Spinal cord (tissue), 10 donors: ENCODE data around the gene PHACTR3. TPM values are rescaled to one million over a fixed set of nuclear protein-coding genes. Genes with fewer than 3 reads are reported as not detected.

ENCODE experiments used
- DNase-seq, 6 donors: peaks; one replicate each; pipeline versions ENCODE4 v3.0.0 to v3.0.0-alpha.2; 2013 to 2015; ENCODE audit warnings: low spot score in 6 of 6, low read depth in 4 of 6
- H3K27ac ChIP-seq: one replicate; pipeline ENCODE4 v1.5.1; 2013; ENCODE audit warnings: low read depth, low read length, control low read depth
- H3K27me3 ChIP-seq: one replicate; pipeline ENCODE4 v1.6.1; 2013; ENCODE audit warnings: low read length; ENCODE audit not compliant: control insufficient read depth, insufficient read depth
- H3K36me3 ChIP-seq: one replicate; pipeline ENCODE4 v1.6.1; 2013; ENCODE audit warnings: low read length; ENCODE audit not compliant: control insufficient read depth, insufficient read depth
- H3K4me1 ChIP-seq: one replicate; pipeline ENCODE4 v1.6.1; 2013; ENCODE audit warnings: low read length; ENCODE audit not compliant: control insufficient read depth, insufficient read depth
- H3K4me3 ChIP-seq: one replicate; pipeline ENCODE4 v1.5.1; 2013; ENCODE audit warnings: low read depth, low read length, control low read depth
- H3K9me3 ChIP-seq: one replicate; pipeline ENCODE4 v1.6.1; 2013; ENCODE audit warnings: low read length; ENCODE audit not compliant: control insufficient read depth, insufficient read depth
- WGBS: methylation state at CpG from one replicate; pipeline ENCODE4 v1.1.5; 2013; ENCODE audit warnings: missing lambda C conversion rate; ENCODE audit not compliant: insufficient coverage; 5-methylcytosine and 5-hydroxymethylcytosine counted together
- polyA plus RNA-seq, 2 donors: library from polyadenylated mRNA; unstranded; fragments of 120-200 nt; gene quantifications; one replicate each; pipeline ENCODE4 v1.2.1, GENCODE V29; 2013; ENCODE audit not compliant: insufficient read length in 2 of 2
- total RNA-seq, 2 donors: library from RNA; depleted of rRNA in 1 of 2; stranded (reverse); fragments of 120-200 nt in 1 of 2; fragments of >200 nt in 1 of 2; gene quantifications; one replicate each; pipeline versions ENCODE4 v1.2.3 to v1.2.4, GENCODE V29; 2013 to 2014
- donor health status: healthy.

Gene PHACTR3
- total and polyA plus RNA-seq, 4 donors, result 23.5 to 97.8 (median 52.6) TPM

- H3K27ac ChIP-seq, result no peak overlapping the region
- H3K9me3 ChIP-seq, result no peaks in the 10 kb centered on the region
- peak in 1 of 6 donors; percentile 42 for DNase-seq
- H3K4me1 ChIP-seq, result peaks cover 48% of the 10 kb centered on the region
- H3K4me3 ChIP-seq, result no peak overlapping the region
- 86% methylated on average over 12 of the region's 15 CpGs for WGBS
- H3K36me3 ChIP-seq, result peaks cover 5% of the 10 kb centered on the region
- no peaks in the 10 kb centered on the region for H3K27me3 ChIP-seq
Measured at GRCh38 chr20:59663513-59664060, 59.2 kb downstream of the PHACTR3 start.

- peaks cover 48% of the 10 kb centered on the region for H3K4me1 ChIP-seq
- DNase-seq, result peak in 1 of 6 donors; percentile 93
Measured at GRCh38 chr20:59664421-59664941, 60.1 kb downstream of the PHACTR3 start.

GRCh38 chr20:59665656-59666555 is 61.6 kb downstream of the PHACTR3 start:
- peaks cover 52% of the 10 kb centered on the region for H3K4me1 ChIP-seq
- H3K27me3 ChIP-seq, result no peaks in the 10 kb centered on the region
- no peak overlapping the region for H3K4me3 ChIP-seq
- H3K27ac ChIP-seq, result no peak overlapping the region
- H3K9me3 ChIP-seq, result no peaks in the 10 kb centered on the region
- DNase-seq, result no peak
- 96% methylated on average over 8 of the region's 8 CpGs for WGBS
- H3K36me3 ChIP-seq, result peaks cover 7% of the 10 kb centered on the region

More at GRCh38 chr20:59664421-59664941, 60.1 kb downstream of the PHACTR3 start:
- Histone ChIP-seq H3K36me3 (peaks cover 5% of the 10 kb centered on the region), H3K27ac (no peak overlapping the region), H3K9me3 (no peaks in the 10 kb centered on the region), H3K4me3 (no peak overlapping the region), H3K27me3 (no peaks in the 10 kb centered on the region)
- WGBS, result 53% methylated on average over 7 of the region's 11 CpGs

GRCh38 chr20:59666586-59666985 is 62.2 kb downstream of the PHACTR3 start:
- DNase-seq, result no peak
- no peaks in the 10 kb centered on the region for H3K9me3 ChIP-seq
- peaks cover 51% of the 10 kb centered on the region for H3K4me1 ChIP-seq
- no peak overlapping the region for H3K4me3 ChIP-seq
- no peaks in the 10 kb centered on the region for H3K27me3 ChIP-seq
- 92% methylated on average over 5 of the region's 7 CpGs for whole genome bisulfite sequencing
- H3K27ac ChIP-seq, result no peak overlapping the region
- H3K36me3 ChIP-seq, result peaks cover 7% of the 10 kb centered on the region

GRCh38 chr20:59667131-59667530 is 62.8 kb downstream of the PHACTR3 start:
- peaks cover 7% of the 10 kb centered on the region for H3K36me3 ChIP-seq
- DNase-seq, result no peak
- no peak overlapping the region for H3K27ac ChIP-seq
- no peaks in the 10 kb centered on the region for H3K27me3 ChIP-seq
- 75% methylated on average over 2 of the region's 3 CpGs for WGBS
- no peaks in the 10 kb centered on the region for H3K9me3 ChIP-seq
- H3K4me3 ChIP-seq, result no peak overlapping the region
- H3K4me1 ChIP-seq, result peaks cover 45% of the 10 kb centered on the region

GRCh38 chr20:59667981-59668515 is 63.7 kb downstream of the PHACTR3 start:
- Histone ChIP-seq H3K27me3 (no peaks in the 10 kb centered on the region), H3K4me3 (no peak overlapping the region), H3K36me3 (peaks cover 7% of the 10 kb centered on the region), H3K9me3 (no peaks in the 10 kb centered on the region), H3K27ac (no peak overlapping the region), H3K4me1 (peaks cover 36% of the 10 kb centered on the region)
- DNase-seq, result no peak
- 95% methylated on average over 16 of the region's 16 CpGs for WGBS

GRCh38 chr20:59668926-59669850 is 64.8 kb downstream of the PHACTR3 start:
- H3K4me1 ChIP-seq, result peaks cover 40% of the 10 kb centered on the region
- peaks cover 4% of the 10 kb centered on the region for H3K36me3 ChIP-seq
- WGBS, result 94% methylated on average over 4 of the region's 11 CpGs
- no peak overlapping the region for H3K27ac ChIP-seq
- no peaks in the 10 kb centered on the region for H3K27me3 ChIP-seq
- H3K9me3 ChIP-seq, result no peaks in the 10 kb centered on the region
- DNase-seq, result no peak
- no peak overlapping the region for H3K4me3 ChIP-seq

- Histone ChIP-seq H3K27ac (no peak overlapping the region), H3K4me3 (no peak overlapping the region), H3K36me3 (peaks cover 4% of the 10 kb centered on the region), H3K27me3 (no peaks in the 10 kb centered on the region), H3K4me1 (peaks cover 43% of the 10 kb centered on the region), H3K9me3 (no peaks in the 10 kb centered on the region)
- peak in 1 of 6 donors; percentile 87 for DNase-seq
- 82% methylated on average over 7 of the region's 9 CpGs for WGBS
Measured at GRCh38 chr20:59670786-59671492, 66.6 kb downstream of the PHACTR3 start.
